Measurements from ENCODE around the gene SCN8A.

Gene SCN8A

DNA sequence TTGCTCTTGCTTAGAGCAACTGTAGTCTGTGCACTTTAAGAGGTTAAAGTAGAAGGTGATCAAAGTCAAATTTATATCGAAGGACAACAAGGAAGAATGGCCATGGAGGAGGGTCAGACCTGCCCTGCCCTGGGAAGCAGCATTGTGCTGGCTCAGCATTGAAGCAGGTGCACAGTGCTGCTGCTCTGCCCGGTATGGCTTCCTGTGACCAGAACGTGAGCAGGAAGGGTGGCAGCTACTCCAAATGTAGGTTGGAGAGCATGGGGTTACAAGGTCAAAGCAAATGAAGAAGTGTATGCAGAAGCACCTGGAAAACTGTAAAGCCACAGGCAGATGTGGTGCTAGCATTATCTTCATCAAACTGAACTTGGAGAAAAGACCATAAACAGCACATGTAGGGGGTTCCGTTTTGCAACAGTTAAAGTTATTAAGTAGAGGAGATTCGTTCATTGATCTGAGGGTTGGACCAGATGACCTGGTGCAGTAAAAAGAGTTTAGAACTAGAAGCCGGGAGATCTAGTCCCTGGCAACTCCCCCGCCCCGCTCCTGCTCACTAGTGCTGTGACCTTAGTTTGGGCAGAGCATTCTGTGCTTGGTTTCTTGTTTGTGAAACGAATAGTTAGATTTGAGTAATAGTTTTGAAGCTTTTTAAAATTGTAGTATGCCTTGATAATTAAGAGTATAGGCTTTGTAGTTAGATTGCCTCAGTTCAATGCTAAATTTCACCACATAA lies 84.2 kb downstream of the SCN8A start:
- peak; percentile 52 for DNase-seq

- no peak for DNase-seq
Measured at GRCh38 chr12:51676875-51677274, 85.8 kb downstream of the SCN8A start.

DNA sequence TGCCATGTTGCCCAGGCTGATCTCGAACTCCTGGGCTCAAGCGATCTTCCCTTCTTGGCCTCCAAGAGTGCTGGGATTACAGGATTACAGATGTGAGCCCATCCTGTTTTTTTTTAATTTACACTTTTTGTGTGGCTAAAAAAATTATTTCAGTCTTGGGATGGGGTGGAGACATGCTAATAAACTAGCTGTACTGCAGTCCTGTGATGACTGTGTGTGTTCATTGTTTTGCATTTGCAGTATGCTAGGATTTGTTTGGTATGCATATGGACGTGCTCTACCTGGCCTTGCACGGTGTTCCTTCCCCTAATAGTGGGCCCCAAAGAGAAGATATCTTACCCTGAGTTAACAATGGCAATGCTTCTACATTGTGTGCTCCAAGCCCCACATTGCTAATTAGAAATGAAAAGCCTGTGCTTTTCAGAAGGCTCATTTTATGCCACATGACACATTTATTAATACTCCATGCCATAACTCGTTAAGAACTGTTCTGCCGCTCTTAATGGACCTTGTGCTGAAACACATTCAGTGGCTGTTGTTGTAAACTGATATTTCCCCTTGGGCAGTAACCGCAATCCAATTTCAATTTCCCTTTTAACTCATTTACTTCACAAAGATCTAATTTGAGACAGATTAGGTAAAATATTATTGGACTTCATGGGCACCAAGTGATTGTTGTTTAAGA lies 86.4 kb downstream of the SCN8A start:
- DNase-seq: no peak

GRCh38 chr12:51678086-51678724 lies 87.2 kb downstream of the SCN8A start:
- peak; percentile 79 for DNase-seq

DNA sequence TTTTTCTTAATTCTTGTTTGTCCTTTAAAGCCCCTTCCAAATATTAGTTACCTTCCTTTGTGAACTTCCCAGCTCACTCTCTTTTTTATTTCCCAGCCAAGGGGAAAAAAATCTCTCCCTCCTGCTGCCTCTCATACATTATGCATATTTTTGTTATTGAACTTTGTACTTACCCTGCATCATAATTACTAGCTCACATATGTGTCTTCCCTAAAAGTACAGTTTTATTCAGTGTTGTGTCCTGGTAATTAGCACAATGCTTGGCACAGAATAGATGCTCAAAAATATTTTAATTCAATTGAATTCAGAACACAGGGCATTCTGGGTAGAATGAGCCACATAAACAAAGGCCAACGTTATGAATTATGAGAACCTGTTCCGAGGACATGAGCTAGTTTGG lies 91.9 kb downstream of the SCN8A start:
- DNase-seq: no peak

GRCh38 chr12:51683763-51684357 lies 92.8 kb downstream of the SCN8A start:
- DNase-seq: peak; percentile 30

DNA sequence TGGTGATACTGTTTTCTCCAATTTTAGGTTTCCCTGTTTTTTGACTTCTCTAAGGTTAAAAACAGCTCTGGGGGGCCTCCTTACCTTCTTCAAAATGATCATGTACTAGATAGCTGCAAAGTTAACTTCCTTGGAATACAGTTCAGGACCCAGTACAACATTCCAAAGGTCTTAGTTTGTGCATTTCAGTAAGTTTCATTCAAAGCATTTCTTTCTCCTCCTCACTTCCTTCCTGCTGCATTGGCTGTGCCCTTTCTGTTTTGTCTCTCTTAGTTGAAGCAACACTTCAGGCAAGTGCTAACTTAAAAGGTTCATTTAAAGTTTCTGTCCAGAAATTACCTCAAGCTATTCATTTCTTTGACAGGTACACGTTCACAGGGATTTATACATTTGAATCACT lies 95.7 kb downstream of the SCN8A start:
- DNase-seq: peak; percentile 42

DNA sequence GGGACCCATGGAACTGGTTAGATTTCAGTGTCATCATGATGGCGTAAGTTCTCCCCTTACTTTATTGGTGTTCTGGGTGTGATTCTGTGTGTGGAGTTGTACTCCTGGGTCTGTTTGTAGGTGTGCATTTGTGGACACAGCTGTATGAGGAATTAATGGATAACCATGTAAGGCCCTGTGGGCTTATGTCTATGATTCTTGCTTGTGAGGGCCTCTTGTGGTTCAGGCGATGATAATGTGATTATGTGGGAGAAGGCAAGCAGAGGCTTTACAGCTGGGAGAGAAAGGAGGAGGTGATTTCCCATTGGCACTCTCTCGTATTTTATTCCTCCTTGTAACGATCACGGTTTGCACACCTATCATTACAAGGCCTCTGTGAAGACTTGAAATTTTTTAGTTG lies 96.1 kb downstream of the SCN8A start:
- peak; percentile 93 for DNase-seq

DNA sequence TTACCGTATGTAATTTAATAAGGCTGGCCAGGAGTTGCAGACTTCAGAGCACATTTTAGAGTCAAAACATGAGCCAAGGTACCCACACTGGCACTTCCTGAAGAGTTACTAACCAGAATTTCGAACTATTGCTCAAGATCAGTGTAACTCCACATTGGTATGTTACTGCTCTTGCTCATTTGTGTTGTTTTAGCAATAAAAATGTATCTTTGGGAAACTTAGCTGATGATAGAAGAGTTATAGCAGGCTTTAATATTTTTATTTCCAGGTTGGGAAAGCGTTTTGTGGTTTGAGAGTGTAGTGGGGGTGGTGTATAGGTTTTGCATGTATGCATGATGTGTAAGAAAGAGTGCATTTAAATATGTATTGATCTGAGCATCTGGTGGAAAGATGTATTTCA lies 96.6 kb downstream of the SCN8A start:
- DNase-seq: peak; percentile 74

- DNase-seq: no peak
Measured at GRCh38 chr12:51689983-51690382, 99.0 kb downstream of the SCN8A start.

GRCh38 chr12:51692016-51692415 lies 101.0 kb downstream of the SCN8A start:
- DNase-seq: no peak

GRCh38 chr12:51693569-51693968 lies 102.5 kb downstream of the SCN8A start:
- no peak for DNase-seq

- DNase-seq: no peak
Measured at GRCh38 chr12:51694146-51694545, 103.1 kb downstream of the SCN8A start.

GRCh38 chr12:51695241-51696010 lies 104.4 kb downstream of the SCN8A start:
- peak; percentile 13 for DNase-seq

GRCh38 chr12:51699219-51699618 lies 108.2 kb downstream of the SCN8A start:
- no peak for DNase-seq

DNA sequence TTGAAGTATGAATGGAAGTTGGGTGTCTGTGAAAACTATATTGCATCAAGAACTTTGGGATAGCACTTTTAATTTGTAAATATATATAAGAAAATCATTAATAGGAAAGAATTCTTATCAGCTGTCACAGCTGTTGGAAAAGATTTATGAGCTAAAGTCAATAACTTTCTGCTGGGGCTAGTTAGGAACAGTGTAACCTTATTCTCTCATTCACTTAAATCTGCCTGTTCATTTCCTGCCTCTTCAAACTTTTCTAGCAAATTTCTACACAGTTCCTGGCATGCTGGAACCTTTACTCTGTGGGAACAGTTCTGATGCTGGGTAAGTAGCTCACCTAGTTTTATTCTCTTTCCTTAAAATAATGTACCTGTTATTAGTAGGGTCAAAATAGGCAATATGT lies 109.9 kb downstream of the SCN8A start:
- no peak for DNase-seq

DNA sequence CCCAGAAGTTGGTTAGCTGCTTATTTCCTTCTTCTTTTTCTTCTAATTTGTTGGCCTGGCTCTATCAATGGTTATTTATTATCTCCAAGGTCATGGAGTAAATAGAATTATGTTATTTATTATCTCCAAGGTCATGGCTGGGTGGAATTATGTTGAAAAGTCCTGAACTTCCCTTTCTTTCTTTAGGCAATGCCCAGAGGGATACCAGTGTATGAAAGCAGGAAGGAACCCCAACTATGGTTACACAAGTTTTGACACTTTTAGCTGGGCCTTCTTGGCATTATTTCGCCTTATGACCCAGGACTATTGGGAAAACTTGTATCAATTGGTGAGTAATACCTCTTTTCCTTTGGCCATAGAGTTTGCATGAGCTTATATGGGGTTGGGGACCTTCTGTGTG lies 111.6 kb downstream of the SCN8A start:
- DNase-seq: no peak

DNA sequence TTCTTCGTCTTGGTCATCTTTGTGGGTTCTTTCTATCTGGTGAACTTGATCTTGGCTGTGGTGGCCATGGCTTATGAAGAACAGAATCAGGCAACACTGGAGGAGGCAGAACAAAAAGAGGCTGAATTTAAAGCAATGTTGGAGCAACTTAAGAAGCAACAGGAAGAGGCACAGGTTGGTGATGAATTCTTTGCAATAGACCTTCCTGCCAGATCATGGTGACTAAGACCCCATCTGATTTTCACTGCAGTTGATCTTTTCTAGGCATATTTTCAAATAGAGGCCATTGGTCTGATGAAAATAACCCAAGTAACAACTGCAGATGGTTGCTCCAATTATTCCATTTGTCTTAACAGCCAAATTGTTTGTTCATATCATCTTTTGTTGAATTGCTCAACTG lies 114.4 kb downstream of the SCN8A start:
- no peak for DNase-seq

GRCh38 chr12:51706206-51706605 lies 115.2 kb downstream of the SCN8A start:
- no peak for DNase-seq

DNA sequence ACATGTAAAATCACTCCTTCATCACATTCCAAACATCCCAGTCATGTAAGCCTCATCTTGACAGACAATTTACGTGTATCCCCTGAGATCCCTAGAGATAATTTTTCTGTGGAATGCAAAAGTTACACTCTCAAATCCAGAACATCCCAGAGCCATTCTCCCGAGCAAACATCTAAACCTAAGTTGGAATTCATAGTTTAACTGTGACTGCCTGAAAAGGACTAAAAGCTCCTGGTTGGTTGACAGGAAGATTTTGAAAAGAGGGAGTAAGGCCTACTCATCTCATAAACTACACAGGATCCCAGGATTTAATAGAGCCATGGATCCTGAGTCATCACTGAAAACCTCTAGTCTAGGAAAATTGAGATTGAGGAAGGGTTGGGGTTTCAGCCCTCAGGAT lies 123.6 kb downstream of the SCN8A start:
- no peak for DNase-seq

GRCh38 chr12:51717326-51717925 lies 126.4 kb downstream of the SCN8A start:
- no peak for DNase-seq

- no peak for DNase-seq
Measured at GRCh38 chr12:51721282-51721940, 130.4 kb downstream of the SCN8A start.
